ENCODE data around the gene CAMSAP1.

DNA sequence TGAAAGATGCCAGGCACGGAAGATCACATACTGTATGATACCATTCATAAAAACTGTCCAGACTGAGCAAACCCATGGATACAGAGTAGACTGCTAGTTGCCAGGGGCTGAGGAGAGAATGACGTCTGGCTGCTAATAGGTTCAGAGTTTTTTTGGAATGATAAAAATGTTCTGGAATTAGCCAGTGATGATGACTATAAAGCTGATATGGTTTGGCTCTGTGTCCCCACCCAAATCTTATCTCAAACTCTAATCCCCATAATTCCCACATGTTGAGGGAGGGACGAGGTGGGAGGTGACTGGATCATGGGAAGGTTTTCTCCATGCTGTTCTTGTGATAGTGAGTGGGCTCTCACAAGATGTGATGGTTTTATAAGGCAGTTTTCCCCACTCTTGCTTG lies 37.4 kb downstream of the CAMSAP1 start:
- TF ChIP-seq, protein P1, sequence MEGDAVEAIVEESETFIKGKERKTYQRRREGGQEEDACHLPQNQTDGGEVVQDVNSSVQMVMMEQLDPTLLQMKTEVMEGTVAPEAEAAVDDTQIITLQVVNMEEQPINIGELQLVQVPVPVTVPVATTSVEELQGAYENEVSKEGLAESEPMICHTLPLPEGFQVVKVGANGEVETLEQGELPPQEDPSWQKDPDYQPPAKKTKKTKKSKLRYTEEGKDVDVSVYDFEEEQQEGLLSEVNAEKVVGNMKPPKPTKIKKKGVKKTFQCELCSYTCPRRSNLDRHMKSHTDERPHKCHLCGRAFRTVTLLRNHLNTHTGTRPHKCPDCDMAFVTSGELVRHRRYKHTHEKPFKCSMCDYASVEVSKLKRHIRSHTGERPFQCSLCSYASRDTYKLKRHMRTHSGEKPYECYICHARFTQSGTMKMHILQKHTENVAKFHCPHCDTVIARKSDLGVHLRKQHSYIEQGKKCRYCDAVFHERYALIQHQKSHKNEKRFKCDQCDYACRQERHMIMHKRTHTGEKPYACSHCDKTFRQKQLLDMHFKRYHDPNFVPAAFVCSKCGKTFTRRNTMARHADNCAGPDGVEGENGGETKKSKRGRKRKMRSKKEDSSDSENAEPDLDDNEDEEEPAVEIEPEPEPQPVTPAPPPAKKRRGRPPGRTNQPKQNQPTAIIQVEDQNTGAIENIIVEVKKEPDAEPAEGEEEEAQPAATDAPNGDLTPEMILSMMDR (IDR thresholded peaks at IDR 0.05; ENCODE audit: insufficient read depth, low read depth, low read length): no peak
- TF ChIP-seq EZH2 (IDR thresholded peaks at IDR 0.05; ENCODE audit: insufficient read depth, low read length): no peak
